Loucy (cell line): ENCODE results near the gene CNOT4.

Source experiments
- H2AFZ ChIP-seq: fragments of 200-600 bp; sonication (generic); 2 replicates; pipeline ENCODE4 v1.6.0; 2016; ENCODE audit warnings: antibody characterized with exemption, mild to moderate bottlenecking, low read length, moderate library complexity
- H3F3A ChIP-seq: fragments of 200-600 bp; 2 replicates; pipeline ENCODE4 v1.6.0; 2016; ENCODE audit warnings: antibody characterized with exemption, low read depth, mild to moderate bottlenecking
- H3K27me3 ChIP-seq: fragments of 200-600 bp; sonication (generic); 2 replicates; pipeline ENCODE4 v1.6.1; 2014; ENCODE audit warnings: low read length, mild to moderate bottlenecking; ENCODE audit not compliant: insufficient read depth, poor library complexity, severe bottlenecking
- H3K36me3 ChIP-seq: fragments of 200-600 bp; sonication (generic); 2 replicates; pipeline ENCODE4 v1.6.1; 2016; ENCODE audit warnings: low read length; ENCODE audit not compliant: insufficient read depth
- H3K4me1 ChIP-seq: fragments of 200-600 bp; sonication (generic); 2 replicates; pipeline ENCODE4 v1.5.1; 2014; ENCODE audit warnings: low read length, mild to moderate bottlenecking; ENCODE audit not compliant: insufficient read depth, poor library complexity, severe bottlenecking
- H3K4me2 ChIP-seq: fragments of 200-600 bp; sonication (generic); 2 replicates; pipeline ENCODE4 v1.6.0; 2014; ENCODE audit warnings: antibody characterized with exemption, low read length, low read depth, mild to moderate bottlenecking; ENCODE audit not compliant: poor library complexity, severe bottlenecking
- H3K4me3 ChIP-seq: fragments of 200-600 bp; sonication (generic); 2 replicates; pipeline ENCODE4 v1.5.1; 2014; ENCODE audit warnings: low read length, mild to moderate bottlenecking, mixed read lengths; ENCODE audit not compliant: poor library complexity, severe bottlenecking
- H3K79me2 ChIP-seq: fragments of 200-600 bp; sonication (generic); 2 replicates; pipeline ENCODE4 v1.6.1; 2014; ENCODE audit warnings: low read length; ENCODE audit not compliant: insufficient read depth
- H3K9ac ChIP-seq: fragments of 200-600 bp; sonication (generic); 2 replicates; pipeline ENCODE4 v1.6.0; 2014; ENCODE audit warnings: mild to moderate bottlenecking, low read depth, low read length, moderate library complexity; ENCODE audit not compliant: poor library complexity, severe bottlenecking
- H3K9me2 ChIP-seq: fragments of 200-600 bp; sonication (generic); replicated peaks from 2 replicates; pipeline ENCODE4 v1.6.1; 2016; ENCODE audit warnings: low read depth, low read length, mixed read lengths
- H3K9me3 ChIP-seq: fragments of 200-600 bp; sonication (generic); 2 replicates; pipeline ENCODE4 v1.6.1; 2014; ENCODE audit warnings: mild to moderate bottlenecking, antibody characterized with exemption, low read length, low read depth; ENCODE audit not compliant: insufficient read depth
- H4K20me1 ChIP-seq: fragments of 200-600 bp; sonication (generic); 2 replicates; pipeline ENCODE4 v1.6.0; 2014; ENCODE audit warnings: antibody characterized with exemption, low read length, mild to moderate bottlenecking; ENCODE audit not compliant: insufficient read depth, poor library complexity, severe bottlenecking
- EZH2phosphoT487 ChIP-seq: fragments of 200-600 bp; IDR thresholded peaks from 2 replicates; pipeline ENCODE4 v1.6.1; 2018; ENCODE audit warnings: antibody characterized with exemption, mild to moderate bottlenecking, moderate library complexity, borderline replicate concordance
- TF ChIP-seq, protein P1 (sequence below): fragments of 200-600 bp; sonication (generic); conservative IDR thresholded peaks from 2 replicates; pipeline ENCODE4 v1.5.1; 2014; ENCODE audit warnings: mild to moderate bottlenecking, antibody characterized with exemption, low read length

CNOT4 gene

DNA sequence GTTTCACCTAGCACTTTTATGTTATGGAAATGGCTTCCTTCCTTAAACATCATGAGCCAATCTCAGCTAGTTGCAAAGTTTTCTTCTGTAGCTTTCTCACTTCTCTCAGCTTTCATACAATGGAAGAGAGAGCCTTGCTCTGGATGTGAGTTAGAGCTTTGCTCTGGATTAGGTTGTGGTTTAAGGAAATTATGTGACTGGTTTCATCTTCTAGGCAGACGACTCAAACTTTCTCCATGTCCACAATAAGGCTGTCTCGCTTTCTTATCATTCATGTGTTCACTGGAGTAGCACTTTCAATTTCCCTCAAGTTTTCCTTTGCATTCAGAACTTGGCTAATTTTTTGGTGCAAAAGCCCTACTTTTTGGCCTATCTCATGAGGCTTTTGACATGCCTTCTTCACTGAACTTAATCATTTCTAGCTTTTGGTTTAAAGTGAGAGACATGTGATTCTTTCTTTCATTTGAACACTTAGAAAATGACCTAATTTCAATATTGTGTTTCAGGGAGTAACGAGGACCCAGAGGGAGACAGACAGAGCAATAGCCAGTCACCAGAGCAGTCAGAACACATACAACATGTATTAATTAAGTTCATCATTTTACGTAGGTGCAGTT, 49.8 kb downstream of the CNOT4 start:
- H3K79me2 ChIP-seq: peaks cover 90% of the 10 kb centered on the region

DNA sequence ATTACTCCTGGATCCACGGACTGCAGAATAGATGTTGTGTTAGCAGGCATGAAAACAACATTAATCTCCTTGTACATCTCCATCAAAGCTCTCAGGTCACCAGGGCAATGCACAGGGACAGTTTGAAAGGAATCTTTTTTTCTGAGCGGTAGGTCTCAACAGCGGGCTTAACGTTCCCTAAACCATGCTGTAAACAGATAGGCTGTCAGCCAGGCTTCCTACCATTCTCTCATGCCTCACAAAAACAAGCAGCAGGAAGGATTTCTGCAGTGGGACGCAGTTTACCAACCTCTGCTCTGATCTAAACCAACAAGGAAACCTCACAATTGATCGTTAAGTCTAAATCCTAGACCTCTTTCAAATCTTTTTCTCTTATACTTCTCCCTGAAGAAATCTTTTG, 50.8 kb downstream of the CNOT4 start:
- peaks cover 52% of the 10 kb centered on the region for H4K20me1 ChIP-seq
- TF ChIP-seq EZH2phosphoT487: no peak
- TF ChIP-seq, protein P1, sequence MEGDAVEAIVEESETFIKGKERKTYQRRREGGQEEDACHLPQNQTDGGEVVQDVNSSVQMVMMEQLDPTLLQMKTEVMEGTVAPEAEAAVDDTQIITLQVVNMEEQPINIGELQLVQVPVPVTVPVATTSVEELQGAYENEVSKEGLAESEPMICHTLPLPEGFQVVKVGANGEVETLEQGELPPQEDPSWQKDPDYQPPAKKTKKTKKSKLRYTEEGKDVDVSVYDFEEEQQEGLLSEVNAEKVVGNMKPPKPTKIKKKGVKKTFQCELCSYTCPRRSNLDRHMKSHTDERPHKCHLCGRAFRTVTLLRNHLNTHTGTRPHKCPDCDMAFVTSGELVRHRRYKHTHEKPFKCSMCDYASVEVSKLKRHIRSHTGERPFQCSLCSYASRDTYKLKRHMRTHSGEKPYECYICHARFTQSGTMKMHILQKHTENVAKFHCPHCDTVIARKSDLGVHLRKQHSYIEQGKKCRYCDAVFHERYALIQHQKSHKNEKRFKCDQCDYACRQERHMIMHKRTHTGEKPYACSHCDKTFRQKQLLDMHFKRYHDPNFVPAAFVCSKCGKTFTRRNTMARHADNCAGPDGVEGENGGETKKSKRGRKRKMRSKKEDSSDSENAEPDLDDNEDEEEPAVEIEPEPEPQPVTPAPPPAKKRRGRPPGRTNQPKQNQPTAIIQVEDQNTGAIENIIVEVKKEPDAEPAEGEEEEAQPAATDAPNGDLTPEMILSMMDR: no peak
- H3K36me3 ChIP-seq: no peaks in the 10 kb centered on the region; the same call in 1 of the 2 replicates
- peaks cover 8% of the 10 kb centered on the region for H3K4me1 ChIP-seq
- no peak overlapping the region for H3K9ac ChIP-seq
- no peaks in the 10 kb centered on the region for H3K27me3 ChIP-seq
- H3K4me3 ChIP-seq: no peak overlapping the region
- H3K4me2 ChIP-seq: no peak overlapping the region
- H2AFZ ChIP-seq: no peak overlapping the region
- H3K79me2 ChIP-seq: peaks cover 92% of the 10 kb centered on the region
- no peaks in the 10 kb centered on the region for H3K9me2 ChIP-seq
- H3F3A ChIP-seq: no peaks in the 10 kb centered on the region
- H3K9me3 ChIP-seq: no peaks in the 10 kb centered on the region

More for the DNA sequence above, 49.8 kb downstream of the CNOT4 start:
- Histone ChIP-seq H4K20me1 (peaks cover 49% of the 10 kb centered on the region), H3K27me3 (no peaks in the 10 kb centered on the region), H3K4me2 (no peak overlapping the region), H3K36me3 (no peaks in the 10 kb centered on the region; the same call in 1 of the 2 replicates), H3K9ac (no peak overlapping the region), H3K9me2 (no peaks in the 10 kb centered on the region), H3K4me3 (no peak overlapping the region), H3K4me1 (peaks cover 8% of the 10 kb centered on the region), H3F3A (no peaks in the 10 kb centered on the region), H3K9me3 (no peaks in the 10 kb centered on the region), H2AFZ (no peak overlapping the region)
- no peak for TF ChIP-seq EZH2phosphoT487
- TF ChIP-seq, protein P1: no peak

DNA sequence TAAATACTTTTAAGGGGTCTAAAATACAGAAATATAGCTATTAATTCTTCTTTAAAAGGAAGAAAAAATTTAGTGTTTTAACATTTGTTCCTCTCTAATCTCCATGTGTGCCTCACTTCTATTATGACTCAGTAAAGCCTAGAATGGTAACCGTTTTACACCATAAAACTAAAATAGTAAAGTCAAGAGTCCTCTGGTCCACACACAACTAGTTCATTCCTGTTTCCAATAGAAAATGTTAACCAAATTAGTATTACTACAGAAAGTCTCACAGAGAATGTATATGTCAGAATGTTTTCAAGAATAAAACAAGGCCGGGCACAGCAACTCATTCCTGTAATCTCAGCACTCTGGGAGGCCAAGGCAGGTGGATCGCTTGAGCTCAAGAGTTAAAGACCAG, 55.8 kb downstream of the CNOT4 start:
- Histone ChIP-seq H3K4me3 (no peak overlapping the region), H3K9me3 (no peaks in the 10 kb centered on the region), H3K9ac (no peak overlapping the region), H3K27me3 (no peaks in the 10 kb centered on the region), H4K20me1 (peaks cover 54% of the 10 kb centered on the region), H3K36me3 (no peaks in the 10 kb centered on the region; the same call in 1 of the 2 replicates), H3F3A (no peaks in the 10 kb centered on the region), H2AFZ (no peak overlapping the region), H3K79me2 (peaks cover 88% of the 10 kb centered on the region), H3K9me2 (no peaks in the 10 kb centered on the region), H3K4me1 (no peaks in the 10 kb centered on the region), H3K4me2 (no peak overlapping the region)
- TF ChIP-seq, protein P1: no peak
- no peak for TF ChIP-seq EZH2phosphoT487
